IMR-90 (cell line): ENCODE results near the gene MYO1H.

Source experiments
- BHLHE40 ChIP-seq: fragments of 150-350 bp; IDR thresholded peaks from 2 replicates; pipeline ENCODE4 v1.6.1; 2016; ENCODE audit warnings: mild to moderate bottlenecking, low read depth, low read length
- CEBPB ChIP-seq: IDR thresholded peaks from 2 replicates; pipeline ENCODE4 v1.6.1; 2012; ENCODE audit warnings: low read depth, low read length, improper control_type of control experiment
- CHD1 ChIP-seq: IDR thresholded peaks from 2 replicates; pipeline ENCODE4 v1.6.1; 2012; ENCODE audit warnings: low read depth, low read length, improper control_type of control experiment
- CTCF ChIP-seq: conservative IDR thresholded peaks from 2 replicates; pipeline ENCODE4 v1.5.1; 2012; ENCODE audit warnings: mild to moderate bottlenecking, low read depth, low read length, improper control_type of control experiment
- FOS ChIP-seq: fragments of 150-350 bp; IDR thresholded peaks from 2 replicates; pipeline ENCODE4 v1.6.1; 2016; ENCODE audit warnings: low read depth, low read length
- MAZ ChIP-seq: IDR thresholded peaks from 2 replicates; pipeline ENCODE4 v1.6.1; 2012; ENCODE audit warnings: low read depth, mild to moderate bottlenecking, low read length, improper control_type of control experiment, moderate library complexity, borderline replicate concordance
- MXI1 ChIP-seq: IDR thresholded peaks from 2 replicates; pipeline ENCODE4 v1.6.1; 2012; ENCODE audit warnings: low read depth, mild to moderate bottlenecking, low read length, moderate library complexity, borderline replicate concordance
- NFE2L2 ChIP-seq: fragments of 150-350 bp; IDR thresholded peaks from 2 replicates; pipeline ENCODE4 v1.6.1; 2016; ENCODE audit warnings: low read depth, mild to moderate bottlenecking, low read length
- POLR2A ChIP-seq: IDR thresholded peaks from 2 replicates; pipeline ENCODE4 v1.6.1; 2012; ENCODE audit warnings: mild to moderate bottlenecking, low read depth, low read length
- RAD21 ChIP-seq: IDR thresholded peaks from 2 replicates; pipeline ENCODE4 v1.6.1; 2012; ENCODE audit warnings: low read length, improper control_type of control experiment
- RCOR1 ChIP-seq: IDR thresholded peaks from 2 replicates; pipeline ENCODE4 v1.6.1; 2012; ENCODE audit warnings: mild to moderate bottlenecking, low read length, improper control_type of control experiment; ENCODE audit not compliant: insufficient replicate concordance
- RFX5 ChIP-seq: IDR thresholded peaks from 2 replicates; pipeline ENCODE4 v1.8.0; 2012; ENCODE audit warnings: low read depth, mild to moderate bottlenecking, low read length, moderate library complexity
- USF2 ChIP-seq: fragments of 150-350 bp; IDR thresholded peaks from 2 replicates; pipeline ENCODE4 v1.6.1; 2017; ENCODE audit warnings: mild to moderate bottlenecking, antibody characterized with exemption, low read length, low read depth

DNA sequence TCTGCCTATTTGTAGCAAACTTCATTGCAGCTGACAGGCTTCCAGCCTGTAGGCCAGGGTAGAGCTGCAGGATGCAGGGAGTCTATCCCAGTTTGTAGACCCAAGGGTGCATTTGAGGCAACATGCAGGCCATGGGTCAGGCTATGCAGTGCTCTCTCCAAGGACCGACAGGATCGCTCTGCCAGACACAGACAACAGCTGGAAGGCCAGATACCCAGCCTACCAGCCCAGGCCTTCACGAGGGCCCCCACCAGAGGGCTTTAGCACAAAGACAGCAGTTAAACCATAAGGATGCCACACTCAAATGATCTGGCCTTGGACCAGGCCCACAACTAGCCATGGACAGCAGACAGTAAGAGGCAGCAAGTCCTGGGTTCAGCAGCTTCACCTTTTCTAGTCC lies 119.1 kb downstream of the MYO1H start:
- TF ChIP-seq POLR2A (no peak), CTCF (no peak), USF2 (no peak), CEBPB (no peak), FOS (no peak), RFX5 (no peak), CHD1 (no peak), RAD21 (no peak), MXI1 (no peak), MAZ (no peak), BHLHE40 (no peak), RCOR1 (no peak), NFE2L2 (no peak)
